GM18909 (cell line): ENCODE measurements around the gene PTOV1.

Experiments
- ATAC-seq: cut with Tn5 transposase; IDR thresholded peaks from one replicate; pipeline ENCODE4 v1.9.1; 2021; ENCODE audit warnings: mild to moderate bottlenecking; ENCODE audit not compliant: unreplicated experiment, poor library complexity

Gene PTOV1

GRCh38 chr19:49850487-49851342 is at the start of gene PTOV1:
Gene PTOV1, plus strand, starts transcription at chr19:49851159.
- peak; percentile 75 for ATAC-seq

GRCh38 chr19:49801401-49801888 is 49.5 kb upstream of the PTOV1 start:
- ATAC-seq = no peak

- no peak for ATAC-seq
Measured at GRCh38 chr19:49801966-49802661, 48.8 kb upstream of the PTOV1 start.

- no peak for ATAC-seq
Measured at GRCh38 chr19:49802836-49803528, 48.0 kb upstream of the PTOV1 start.

- no peak for ATAC-seq
Measured at GRCh38 chr19:49803529-49803856, 47.5 kb upstream of the PTOV1 start.

- no peak for ATAC-seq
Measured at GRCh38 chr19:49805822-49806619, 44.9 kb upstream of the PTOV1 start.

- ATAC-seq = no peak
Measured at GRCh38 chr19:49806620-49806959, 44.4 kb upstream of the PTOV1 start.

GRCh38 chr19:49807058-49807903 is 43.7 kb upstream of the PTOV1 start:
- ATAC-seq = no peak

- ATAC-seq = no peak
Measured at GRCh38 chr19:49807904-49808675, 42.9 kb upstream of the PTOV1 start.

GRCh38 chr19:49808711-49809159 is 42.2 kb upstream of the PTOV1 start:
- ATAC-seq = no peak

GRCh38 chr19:49809160-49809940 is 41.6 kb upstream of the PTOV1 start:
- ATAC-seq = no peak

- ATAC-seq = no peak
Measured at GRCh38 chr19:49809941-49810389, 41.0 kb upstream of the PTOV1 start.

GRCh38 chr19:49811328-49811727 is 39.6 kb upstream of the PTOV1 start:
- ATAC-seq = no peak

- ATAC-seq = no peak
Measured at GRCh38 chr19:49812452-49812996, 38.4 kb upstream of the PTOV1 start.

GRCh38 chr19:49812997-49813861 is 37.7 kb upstream of the PTOV1 start, which contains the start of gene FUZ:
Gene FUZ, minus strand, starts transcription at chr19:49813292. Its CDS starts 186 bp downstream, at chr19:49813106.
- peak; percentile 58 for ATAC-seq

GRCh38 chr19:49814010-49814409 is 36.9 kb upstream of the PTOV1 start:
- no peak for ATAC-seq
